Measurements from ENCODE around the gene DDX20. TPM values are rescaled to one million over a fixed set of nuclear protein-coding genes. Genes with fewer than 3 reads are reported as not detected.

The DDX20 gene, protein sequence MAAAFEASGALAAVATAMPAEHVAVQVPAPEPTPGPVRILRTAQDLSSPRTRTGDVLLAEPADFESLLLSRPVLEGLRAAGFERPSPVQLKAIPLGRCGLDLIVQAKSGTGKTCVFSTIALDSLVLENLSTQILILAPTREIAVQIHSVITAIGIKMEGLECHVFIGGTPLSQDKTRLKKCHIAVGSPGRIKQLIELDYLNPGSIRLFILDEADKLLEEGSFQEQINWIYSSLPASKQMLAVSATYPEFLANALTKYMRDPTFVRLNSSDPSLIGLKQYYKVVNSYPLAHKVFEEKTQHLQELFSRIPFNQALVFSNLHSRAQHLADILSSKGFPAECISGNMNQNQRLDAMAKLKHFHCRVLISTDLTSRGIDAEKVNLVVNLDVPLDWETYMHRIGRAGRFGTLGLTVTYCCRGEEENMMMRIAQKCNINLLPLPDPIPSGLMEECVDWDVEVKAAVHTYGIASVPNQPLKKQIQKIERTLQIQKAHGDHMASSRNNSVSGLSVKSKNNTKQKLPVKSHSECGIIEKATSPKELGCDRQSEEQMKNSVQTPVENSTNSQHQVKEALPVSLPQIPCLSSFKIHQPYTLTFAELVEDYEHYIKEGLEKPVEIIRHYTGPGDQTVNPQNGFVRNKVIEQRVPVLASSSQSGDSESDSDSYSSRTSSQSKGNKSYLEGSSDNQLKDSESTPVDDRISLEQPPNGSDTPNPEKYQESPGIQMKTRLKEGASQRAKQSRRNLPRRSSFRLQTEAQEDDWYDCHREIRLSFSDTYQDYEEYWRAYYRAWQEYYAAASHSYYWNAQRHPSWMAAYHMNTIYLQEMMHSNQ
- 10 to 100 TPM in 1 of 2 donors, 1 to 10 TPM in 1; 9.0 to 22.5 TPM for total RNA-seq

DNA sequence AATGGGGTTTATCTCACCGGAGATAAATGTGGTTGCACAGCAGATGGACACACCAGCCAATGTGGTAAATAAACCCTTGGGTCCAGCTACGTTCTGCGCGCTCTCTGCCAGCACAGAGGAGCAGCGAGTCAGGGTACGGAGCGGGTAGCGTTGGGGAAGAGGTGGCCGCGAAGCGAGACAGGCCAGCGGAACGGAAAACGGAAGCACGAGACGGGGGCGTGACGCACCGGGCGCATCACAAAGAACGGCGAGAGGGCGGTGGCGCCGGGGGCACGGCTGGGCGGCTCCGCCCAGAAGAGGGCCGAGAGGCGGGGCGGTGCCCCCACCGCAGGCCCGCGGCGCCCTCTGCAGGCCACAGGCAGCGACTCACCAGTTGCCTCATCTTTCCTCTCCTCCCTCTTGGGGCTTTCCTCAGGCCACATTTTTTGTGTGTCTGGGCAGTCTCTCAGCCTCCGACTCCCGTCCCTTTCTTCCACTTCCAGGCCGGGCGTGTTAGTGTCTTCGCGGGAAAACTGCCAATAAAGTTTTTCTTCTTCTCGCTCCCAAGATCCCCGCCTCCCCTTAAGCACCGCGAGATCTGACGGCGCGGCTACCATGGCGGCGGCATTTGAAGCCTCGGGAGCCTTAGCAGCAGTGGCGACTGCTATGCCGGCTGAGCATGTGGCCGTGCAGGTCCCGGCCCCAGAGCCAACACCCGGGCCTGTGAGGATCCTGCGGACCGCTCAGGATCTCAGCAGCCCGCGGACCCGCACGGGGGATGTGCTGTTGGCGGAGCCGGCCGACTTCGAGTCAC, at the start of gene DDX20:
TSS of gene DDX20 (plus strand) at position 571 of the 793 bp plus-strand sequence. CDS start at position 595, 24 bp downstream.
- H3K27ac Mint-ChIP-seq: peak within 1 kb of the TSS; percentile 90
- no peaks in the 10 kb centered on the region for H3K9me3 Mint-ChIP-seq
- no peaks in the 10 kb centered on the region for H3K27me3 Mint-ChIP-seq
- peaks cover 29% of the 10 kb centered on the region for H3K4me1 Mint-ChIP-seq
- H3K4me3 Mint-ChIP-seq: peak within 1 kb of the TSS; percentile 89
- ATAC-seq (replicated peaks): peak; percentile 93
- H3K36me3 Mint-ChIP-seq (ENCODE audit: low read depth): peaks cover 43% of the 10 kb centered on the region

DNA sequence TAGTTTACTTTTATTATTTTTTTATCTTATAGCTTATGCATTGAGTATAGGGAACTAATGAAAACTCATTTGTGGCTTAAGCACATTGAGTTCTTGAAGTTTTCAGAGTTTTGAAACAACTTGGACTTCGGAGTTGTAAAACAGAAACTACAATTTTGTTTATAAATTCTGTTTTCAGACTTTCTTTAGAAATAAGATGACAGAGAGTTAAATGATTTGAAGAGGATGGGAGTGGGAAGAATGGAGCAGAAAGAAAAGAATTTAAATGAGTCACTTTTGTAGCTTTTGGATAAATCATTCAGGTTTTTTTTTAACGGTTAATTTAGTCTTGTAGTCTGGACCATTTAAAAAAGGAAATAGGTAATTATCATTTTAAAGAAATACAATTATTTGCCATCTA, 48.8 kb upstream of the DDX20 start:
- ATAC-seq (replicated peaks): no peak
- Mint-ChIP-seq H3K27ac (peak overlapping the region; percentile 60), H3K4me1 (peaks cover 17% of the 10 kb centered on the region), H3K4me3 (no peak overlapping the region), H3K27me3 (no peaks in the 10 kb centered on the region), H3K36me3 (ENCODE audit: low read depth) (peaks cover 100% of the 10 kb centered on the region), H3K9me3 (no peaks in the 10 kb centered on the region)

DNA sequence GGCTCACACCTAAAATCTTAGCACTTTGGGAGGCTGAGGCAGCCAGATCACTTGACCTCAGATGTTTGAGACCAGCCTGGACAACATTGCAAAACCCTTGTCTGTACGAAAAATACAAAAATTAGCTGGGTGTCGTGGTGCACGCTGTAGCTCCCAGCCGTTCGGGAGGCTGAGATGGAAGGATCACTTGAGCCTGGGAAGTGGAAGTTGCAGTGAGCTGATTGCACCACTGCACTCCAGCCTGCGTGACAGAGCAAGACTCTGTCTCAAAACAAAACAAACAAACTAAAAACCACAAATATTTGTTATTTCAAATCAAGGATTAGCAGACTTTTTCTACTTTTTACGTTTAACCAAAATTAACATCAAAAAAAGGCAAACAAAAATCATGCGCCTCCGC, 47.8 kb upstream of the DDX20 start:
- Mint-ChIP-seq H3K4me3 (no peak overlapping the region), H3K27me3 (no peaks in the 10 kb centered on the region), H3K36me3 (ENCODE audit: low read depth) (peaks cover 98% of the 10 kb centered on the region), H3K9me3 (no peaks in the 10 kb centered on the region), H3K27ac (peak overlapping the region; percentile 60), H3K4me1 (peaks cover 17% of the 10 kb centered on the region)
- no peak for ATAC-seq (replicated peaks)

GRCh38 chr1:111709986-111710385, 45.7 kb upstream of the DDX20 start:
- Mint-ChIP-seq H3K27me3 (no peaks in the 10 kb centered on the region), H3K27ac (peak overlapping the region; percentile 75), H3K4me3 (peak overlapping the region; percentile 21), H3K4me1 (peaks cover 12% of the 10 kb centered on the region), H3K9me3 (no peaks in the 10 kb centered on the region), H3K36me3 (ENCODE audit: low read depth) (peaks cover 85% of the 10 kb centered on the region)
- peak; percentile 80 for ATAC-seq (replicated peaks)

GRCh38 chr1:111716333-111716732, 39.4 kb upstream of the DDX20 start:
- Mint-ChIP-seq H3K4me1 (peaks cover 26% of the 10 kb centered on the region), H3K36me3 (ENCODE audit: low read depth) (peaks cover 56% of the 10 kb centered on the region), H3K27ac (no peak overlapping the region), H3K9me3 (no peaks in the 10 kb centered on the region), H3K4me3 (no peak overlapping the region), H3K27me3 (no peaks in the 10 kb centered on the region)
- no peak for ATAC-seq (replicated peaks)

GRCh38 chr1:111717450-111717849, 38.3 kb upstream of the DDX20 start:
- Mint-ChIP-seq H3K9me3 (no peaks in the 10 kb centered on the region), H3K36me3 (ENCODE audit: low read depth) (peaks cover 46% of the 10 kb centered on the region), H3K27ac (no peak overlapping the region), H3K27me3 (no peaks in the 10 kb centered on the region), H3K4me3 (no peak overlapping the region), H3K4me1 (peaks cover 33% of the 10 kb centered on the region)
- no peak for ATAC-seq (replicated peaks)

DNA sequence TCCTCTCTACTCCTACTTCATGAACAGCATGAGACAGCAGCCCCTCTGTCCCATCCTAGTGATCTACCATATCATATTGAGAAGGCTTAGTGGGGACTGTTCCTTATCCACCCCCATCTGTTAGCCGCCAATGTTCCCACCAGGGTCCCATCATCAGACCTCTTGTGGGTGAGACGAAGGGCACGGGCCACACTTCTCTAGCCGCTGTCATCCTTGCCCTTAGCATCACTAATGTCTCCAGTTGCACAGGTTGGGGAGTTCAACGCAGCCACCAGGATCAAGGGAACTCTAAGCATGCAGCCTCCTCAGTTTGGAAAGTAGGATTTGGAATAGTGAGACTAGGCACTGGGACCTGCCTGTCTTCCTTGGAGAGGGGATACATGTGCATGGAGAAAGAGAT, 36.6 kb upstream of the DDX20 start:
- H3K27me3 Mint-ChIP-seq: no peaks in the 10 kb centered on the region
- H3K4me1 Mint-ChIP-seq: peaks cover 44% of the 10 kb centered on the region
- no peak overlapping the region for H3K4me3 Mint-ChIP-seq
- peaks cover 37% of the 10 kb centered on the region for H3K36me3 Mint-ChIP-seq (ENCODE audit: low read depth)
- H3K9me3 Mint-ChIP-seq: no peaks in the 10 kb centered on the region
- H3K27ac Mint-ChIP-seq: peak overlapping the region; percentile 12
- no peak for ATAC-seq (replicated peaks)

GRCh38 chr1:111719674-111720132, 36.0 kb upstream of the DDX20 start:
- H3K36me3 Mint-ChIP-seq (ENCODE audit: low read depth): peaks cover 37% of the 10 kb centered on the region
- no peak for ATAC-seq (replicated peaks)
- no peaks in the 10 kb centered on the region for H3K9me3 Mint-ChIP-seq
- H3K4me1 Mint-ChIP-seq: peaks cover 44% of the 10 kb centered on the region
- H3K4me3 Mint-ChIP-seq: no peak overlapping the region
- peak overlapping the region; percentile 83 for H3K27ac Mint-ChIP-seq
- no peaks in the 10 kb centered on the region for H3K27me3 Mint-ChIP-seq

DNA sequence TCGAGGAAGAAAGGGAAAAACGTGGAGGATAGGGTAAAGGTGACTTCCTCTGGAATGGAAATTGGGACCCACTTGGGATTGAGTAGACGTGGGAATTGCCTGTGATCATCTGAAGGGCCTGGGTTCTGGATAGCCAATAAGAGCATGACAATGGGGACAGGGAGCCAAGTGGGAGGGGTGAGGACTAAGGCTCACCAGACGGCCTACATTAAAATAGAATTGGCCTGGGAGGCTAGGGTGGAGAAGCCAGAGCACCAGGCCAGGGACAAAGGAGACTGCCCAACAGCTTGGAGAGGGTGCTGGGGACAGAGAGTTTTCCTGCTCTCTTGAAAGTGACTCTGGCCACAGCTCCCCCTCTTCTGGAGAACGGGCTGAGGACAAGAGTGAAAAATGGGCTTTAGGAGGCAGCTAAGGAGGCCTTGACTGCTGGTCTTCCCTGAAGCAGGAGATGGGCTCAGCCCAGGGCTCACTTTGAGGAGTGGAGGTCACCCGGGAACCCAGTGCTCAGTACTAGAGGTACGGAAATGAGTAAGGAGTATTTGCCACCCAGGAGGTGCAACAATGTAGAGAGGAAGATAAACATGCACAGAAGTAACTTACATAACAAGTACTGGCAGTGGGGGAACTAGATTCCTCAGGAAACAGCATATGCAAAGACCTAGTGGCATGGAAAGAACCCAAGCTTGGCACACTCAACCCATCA, 35.3 kb upstream of the DDX20 start:
- peaks cover 44% of the 10 kb centered on the region for H3K4me1 Mint-ChIP-seq
- H3K27me3 Mint-ChIP-seq: no peaks in the 10 kb centered on the region
- peaks cover 30% of the 10 kb centered on the region for H3K36me3 Mint-ChIP-seq (ENCODE audit: low read depth)
- no peak overlapping the region for H3K4me3 Mint-ChIP-seq
- no peaks in the 10 kb centered on the region for H3K9me3 Mint-ChIP-seq
- peak overlapping the region; percentile 83 for H3K27ac Mint-ChIP-seq
- ATAC-seq (replicated peaks): peak; percentile 25

DNA sequence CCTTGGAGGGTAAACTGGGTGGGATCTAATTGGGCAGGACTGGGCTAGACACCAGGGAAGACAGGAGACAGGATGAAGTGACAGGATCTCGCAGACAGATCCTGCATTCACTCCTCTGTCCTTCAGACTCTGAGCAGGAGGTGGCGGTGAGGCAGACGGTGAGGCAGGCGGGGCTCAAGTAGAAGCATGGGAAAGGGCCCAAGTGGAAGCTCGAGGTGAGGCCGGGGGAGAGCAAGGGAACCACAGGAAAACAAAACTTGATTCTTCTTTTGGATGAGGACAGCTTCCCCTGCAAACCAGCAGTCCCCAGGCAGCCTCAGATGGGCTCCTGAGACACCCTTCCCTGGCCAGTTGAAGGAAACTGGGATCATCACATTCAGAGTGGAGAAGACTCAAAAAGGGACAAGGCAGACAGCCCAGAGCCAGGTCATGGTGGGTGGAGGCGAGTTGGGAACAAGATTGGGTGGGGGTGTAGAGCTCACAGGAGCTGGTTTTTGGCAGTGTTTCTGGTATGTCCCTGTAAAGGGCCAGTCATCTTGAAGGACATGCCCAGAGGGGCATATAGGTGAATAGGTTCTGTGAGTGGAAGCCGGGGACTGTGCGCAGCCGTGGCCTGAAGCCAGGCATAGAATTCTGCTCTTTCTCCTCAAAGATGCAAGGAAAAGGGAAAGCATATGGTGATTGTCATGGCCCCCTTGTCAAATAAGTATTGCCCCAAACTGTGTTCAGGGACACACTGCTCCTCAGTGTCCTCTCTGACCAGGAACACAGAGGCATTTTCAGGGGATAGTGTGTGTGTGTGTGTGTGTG, 34.5 kb upstream of the DDX20 start:
- Mint-ChIP-seq H3K9me3 (no peaks in the 10 kb centered on the region), H3K27me3 (no peaks in the 10 kb centered on the region), H3K27ac (peak overlapping the region; percentile 83), H3K36me3 (ENCODE audit: low read depth) (peaks cover 22% of the 10 kb centered on the region), H3K4me1 (peaks cover 44% of the 10 kb centered on the region), H3K4me3 (no peak overlapping the region)
- no peak for ATAC-seq (replicated peaks)

GRCh38 chr1:111723091-111723806, 32.5 kb upstream of the DDX20 start:
- Mint-ChIP-seq H3K4me3 (no peak overlapping the region), H3K27ac (peak overlapping the region; percentile 83), H3K9me3 (no peaks in the 10 kb centered on the region), H3K27me3 (no peaks in the 10 kb centered on the region), H3K36me3 (ENCODE audit: low read depth) (peaks cover 7% of the 10 kb centered on the region), H3K4me1 (peaks cover 39% of the 10 kb centered on the region)
- ATAC-seq (replicated peaks): no peak

GRCh38 chr1:111723871-111724270, 31.8 kb upstream of the DDX20 start:
- H3K36me3 Mint-ChIP-seq (ENCODE audit: low read depth): peaks cover 7% of the 10 kb centered on the region
- H3K4me3 Mint-ChIP-seq: no peak overlapping the region
- no peak for ATAC-seq (replicated peaks)
- H3K27ac Mint-ChIP-seq: peak overlapping the region; percentile 83
- H3K9me3 Mint-ChIP-seq: no peaks in the 10 kb centered on the region
- H3K4me1 Mint-ChIP-seq: peaks cover 34% of the 10 kb centered on the region
- H3K27me3 Mint-ChIP-seq: no peaks in the 10 kb centered on the region
